GM19025 (cell line): ENCODE data around the gene OPHN1.
"Not testable (repeated sequence)": the region's sequence is repeated elsewhere in the genome, so short reads cannot be mapped to it uniquely, and the experiment has no call there.

ENCODE experiments used
- ATAC-seq: cut with Tn5 transposase; IDR thresholded peaks from one replicate; pipeline ENCODE4 v1.9.1; 2021; ENCODE audit warnings: mild to moderate bottlenecking, low read depth, moderate library complexity; ENCODE audit not compliant: unreplicated experiment

Gene OPHN1

DNA sequence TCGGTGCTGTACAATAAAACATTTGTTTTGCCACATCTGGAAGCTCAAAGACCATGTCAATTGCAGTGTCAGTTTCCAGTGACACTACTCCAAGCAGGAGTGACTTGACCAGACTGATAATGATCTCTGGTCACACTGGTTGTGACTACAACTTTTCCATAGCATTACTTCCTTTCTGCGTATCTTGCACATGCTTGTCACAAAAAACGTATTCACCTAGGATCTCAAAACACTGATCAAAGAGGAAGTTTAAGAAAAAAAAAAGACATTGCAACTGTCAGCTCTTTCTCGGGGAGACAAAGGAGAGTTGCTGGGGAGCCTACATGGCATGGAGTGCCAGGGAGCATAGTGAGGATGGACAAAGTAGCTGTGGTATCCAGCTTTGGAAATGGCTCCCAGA lies 60.6 kb downstream of the OPHN1 start:
- no peak for ATAC-seq

DNA sequence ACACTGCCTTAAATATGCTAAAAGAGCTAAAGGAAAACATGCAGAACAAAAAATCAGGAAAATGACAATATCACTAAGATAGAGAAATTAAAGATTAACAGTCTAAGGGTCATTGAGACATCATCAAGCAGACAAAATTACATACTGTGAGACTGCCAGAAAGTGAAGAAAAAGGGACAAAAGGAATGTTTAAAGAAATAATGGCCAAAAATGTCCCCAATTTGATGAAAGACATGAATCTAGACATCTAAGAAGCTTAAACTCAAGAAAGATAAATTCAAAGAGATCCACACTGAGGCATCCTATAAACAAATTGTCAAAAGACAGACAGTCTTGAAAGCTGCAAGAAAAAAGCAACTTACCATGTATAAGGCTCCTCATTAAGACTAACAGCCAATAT lies 63.7 kb downstream of the OPHN1 start:
- ATAC-seq, result no peak

DNA sequence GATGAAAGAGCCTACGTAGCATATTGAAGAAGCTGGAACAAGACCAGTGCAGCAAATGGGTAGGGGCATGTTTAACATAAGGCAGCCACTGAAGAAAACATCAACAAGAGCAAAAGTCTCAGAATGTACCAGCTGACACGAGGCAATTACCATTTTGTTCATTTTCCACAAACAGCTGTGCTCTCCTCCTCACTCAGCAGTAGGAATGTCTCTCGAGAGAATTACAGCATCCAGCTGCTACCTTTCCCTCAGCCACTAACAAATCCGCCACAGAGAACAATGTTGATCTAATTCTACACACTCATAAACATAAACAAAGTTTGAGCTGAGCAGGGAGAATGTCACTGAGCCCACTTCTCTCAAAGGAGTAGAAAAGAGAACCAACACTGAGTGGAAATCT lies 68.0 kb downstream of the OPHN1 start:
- ATAC-seq, result no peak

DNA sequence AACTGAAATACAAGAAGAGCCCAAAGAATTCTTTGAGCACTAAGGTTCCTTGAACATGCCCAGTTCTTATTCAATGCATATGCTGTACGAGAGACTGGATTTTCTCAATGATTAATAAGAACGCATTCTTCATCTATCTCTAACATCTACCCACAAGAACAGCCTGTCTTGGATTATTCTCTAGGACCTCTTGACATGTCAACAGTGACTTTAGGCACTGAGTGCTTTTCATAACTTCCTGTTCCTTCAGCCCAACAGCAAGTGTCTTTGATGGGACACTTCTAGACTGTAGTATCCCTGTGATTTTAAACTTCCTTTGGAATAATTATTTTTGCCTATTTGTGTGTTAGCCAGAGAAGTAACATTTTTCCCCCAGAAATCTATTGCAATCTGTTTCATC lies 69.3 kb downstream of the OPHN1 start:
- ATAC-seq, result no peak

DNA sequence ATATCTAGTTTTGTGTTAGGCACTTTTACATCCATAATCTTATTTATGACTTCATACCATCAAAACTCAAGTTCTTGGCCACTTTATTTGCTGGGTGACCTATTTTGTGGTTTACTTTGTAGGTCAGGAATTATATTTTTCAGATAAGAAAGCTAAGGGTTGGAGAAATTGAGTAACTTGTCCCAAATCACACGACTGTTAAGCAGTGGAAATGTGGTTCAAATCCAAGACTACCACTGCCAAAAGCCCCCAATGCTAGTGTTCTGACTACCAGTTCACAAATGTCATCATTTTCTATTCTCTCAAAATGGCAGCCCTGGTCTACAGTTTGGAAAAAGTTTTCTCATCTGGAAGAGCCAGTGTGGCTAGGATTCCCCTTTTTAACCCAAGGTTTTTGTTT lies 74.6 kb downstream of the OPHN1 start:
- ATAC-seq, result no peak

DNA sequence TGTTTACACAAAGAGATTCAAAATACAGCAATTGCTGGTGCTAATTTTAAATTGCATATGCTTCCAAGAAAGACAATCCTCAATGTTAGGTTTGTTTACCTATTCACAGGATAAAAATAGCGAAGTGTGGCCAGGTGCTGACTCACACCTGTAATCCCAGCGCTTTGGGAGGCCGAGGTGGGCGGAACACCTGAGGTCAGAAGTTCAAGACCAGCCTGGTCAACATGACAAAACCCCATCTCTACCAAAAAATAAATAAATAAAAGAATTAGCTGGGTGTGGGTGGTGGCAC lies 77.7 kb downstream of the OPHN1 start:
- ATAC-seq, result no peak

DNA sequence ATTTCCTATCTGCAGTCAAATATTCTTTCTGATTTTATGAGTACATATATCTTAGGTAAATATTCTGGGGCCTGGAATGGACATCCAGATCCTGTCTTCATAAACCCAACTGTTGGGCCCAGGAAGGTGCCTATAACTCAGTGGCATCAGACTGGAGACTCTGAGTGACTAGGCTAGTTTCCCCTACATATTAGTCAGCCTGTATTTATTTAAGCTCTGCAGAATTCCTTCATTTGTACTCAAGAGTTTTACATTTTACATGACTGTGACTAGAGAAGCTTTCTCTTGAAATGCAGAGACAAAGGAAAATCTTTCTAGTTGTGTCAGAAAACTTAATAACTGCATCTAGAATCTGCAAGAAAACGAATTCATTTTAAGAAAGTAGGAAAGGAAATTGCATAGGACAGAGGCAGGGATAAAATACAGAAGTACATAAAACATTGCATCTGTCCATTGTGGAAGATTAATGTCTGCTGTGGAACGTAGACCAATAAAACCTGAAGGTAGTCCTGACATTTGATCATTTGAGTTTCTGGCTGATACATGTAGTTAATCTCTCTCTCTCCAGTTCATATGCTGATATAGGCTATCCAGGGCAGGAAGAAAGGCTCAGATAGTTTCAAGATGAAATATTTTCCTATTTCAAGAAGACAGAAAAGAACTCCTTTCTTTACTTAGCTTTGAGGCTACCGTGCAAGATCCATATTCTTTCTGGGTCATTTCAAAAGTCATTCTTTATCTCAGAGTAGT lies 78.2 kb downstream of the OPHN1 start:
- ATAC-seq, result no peak

DNA sequence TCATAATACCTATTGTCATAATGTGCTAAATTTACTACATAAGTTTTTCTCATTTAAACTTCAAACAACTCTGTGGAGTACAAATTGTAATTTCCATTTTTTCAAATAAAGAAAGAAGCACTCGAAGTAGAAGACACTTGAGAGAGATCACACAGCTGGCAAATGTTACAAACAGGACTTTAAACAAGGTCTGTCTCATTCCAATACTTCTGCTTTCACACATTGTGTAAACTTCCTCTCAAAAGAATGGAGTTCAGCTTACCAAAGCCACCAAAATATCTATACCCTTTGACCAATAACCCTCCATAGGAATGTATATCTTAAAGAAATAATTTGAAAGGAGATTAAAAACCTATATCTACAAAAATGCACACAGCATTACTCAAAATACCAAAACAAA lies 88.3 kb downstream of the OPHN1 start:
- ATAC-seq, result no peak

DNA sequence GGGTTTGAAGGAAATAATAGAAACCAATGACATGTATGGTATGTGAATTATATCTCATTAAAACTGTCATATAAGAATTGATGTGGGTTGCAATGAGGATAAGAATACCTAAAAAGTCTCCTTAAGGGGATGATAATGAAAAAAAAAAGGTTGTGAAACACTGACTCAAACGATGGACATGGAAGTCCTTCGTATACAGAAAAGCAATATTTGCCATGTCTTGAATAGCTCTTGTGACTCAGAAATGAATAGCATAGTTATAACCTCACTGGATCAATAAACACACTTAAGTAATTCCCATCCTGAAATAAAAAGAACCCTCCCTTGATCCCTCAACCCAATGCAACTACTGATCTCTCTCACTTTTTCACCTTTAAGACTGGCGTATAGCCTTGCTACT lies 89.7 kb downstream of the OPHN1 start:
- no peak for ATAC-seq

DNA sequence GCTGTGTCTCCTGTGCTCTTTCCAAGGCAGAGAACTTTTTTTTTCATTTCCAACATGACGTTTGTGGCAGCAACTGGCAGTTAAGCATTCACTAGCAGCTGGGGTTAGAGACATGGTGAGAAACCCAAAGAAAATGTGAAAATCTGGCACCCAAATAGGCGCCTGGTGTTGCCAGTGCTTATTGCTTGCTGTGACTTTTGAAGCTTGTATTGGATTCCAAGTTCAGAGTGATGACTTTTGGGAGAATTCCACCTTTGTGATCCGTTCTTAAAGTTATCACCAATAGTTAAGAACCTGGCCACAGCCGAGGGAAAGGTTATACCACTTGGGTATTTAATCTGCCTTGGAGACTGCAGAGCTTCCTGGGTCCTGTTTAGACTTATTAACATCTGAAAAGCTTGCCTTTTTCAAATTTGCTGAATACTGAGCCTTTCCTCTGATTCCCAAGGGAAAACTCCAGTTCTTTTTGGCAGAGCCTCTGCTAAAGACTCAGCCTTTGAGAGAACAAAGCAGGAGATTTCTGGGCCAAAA lies 101.0 kb downstream of the OPHN1 start:
- no peak for ATAC-seq

DNA sequence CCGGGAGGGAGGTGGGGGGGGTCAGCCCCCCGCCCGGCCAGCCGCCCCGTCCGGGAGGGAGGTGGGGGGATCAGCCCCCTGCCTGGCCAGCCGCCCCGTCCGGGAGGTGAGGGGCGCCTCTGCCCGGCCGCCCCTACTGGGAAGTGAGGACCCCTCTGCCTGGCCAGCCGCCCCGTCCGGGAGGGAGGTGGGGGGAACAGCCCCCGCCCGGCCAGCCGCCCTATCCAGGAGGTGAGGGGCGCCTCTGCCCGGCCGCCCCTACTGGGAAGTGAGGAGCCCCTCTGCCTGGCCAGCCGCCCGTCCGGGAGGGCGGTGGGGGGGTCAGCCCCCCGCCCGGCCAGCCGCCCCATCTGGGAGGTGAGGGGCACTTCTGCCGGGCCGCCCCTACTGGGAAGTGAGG lies 106.5 kb downstream of the OPHN1 start:
- ATAC-seq, result not testable (repeated sequence)

DNA sequence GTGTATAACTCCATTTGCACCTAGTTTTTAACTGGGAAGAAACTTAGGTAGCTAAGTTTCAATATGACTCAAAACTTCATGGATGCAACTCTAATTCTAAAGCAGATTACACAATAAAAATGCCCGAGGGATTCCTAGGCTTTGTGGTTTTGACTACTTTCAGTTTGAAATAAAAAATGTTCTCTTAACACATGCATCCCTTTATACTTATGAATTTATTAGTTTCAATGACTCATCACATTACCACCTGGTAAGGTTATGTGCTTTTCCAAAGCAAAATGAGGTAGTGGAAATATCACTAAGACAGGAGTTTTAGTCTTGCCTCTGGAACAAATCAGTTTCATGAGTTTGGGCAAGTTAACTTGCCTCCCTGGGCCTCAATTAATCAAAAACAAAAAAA lies 125.5 kb downstream of the OPHN1 start:
- ATAC-seq, result no peak

DNA sequence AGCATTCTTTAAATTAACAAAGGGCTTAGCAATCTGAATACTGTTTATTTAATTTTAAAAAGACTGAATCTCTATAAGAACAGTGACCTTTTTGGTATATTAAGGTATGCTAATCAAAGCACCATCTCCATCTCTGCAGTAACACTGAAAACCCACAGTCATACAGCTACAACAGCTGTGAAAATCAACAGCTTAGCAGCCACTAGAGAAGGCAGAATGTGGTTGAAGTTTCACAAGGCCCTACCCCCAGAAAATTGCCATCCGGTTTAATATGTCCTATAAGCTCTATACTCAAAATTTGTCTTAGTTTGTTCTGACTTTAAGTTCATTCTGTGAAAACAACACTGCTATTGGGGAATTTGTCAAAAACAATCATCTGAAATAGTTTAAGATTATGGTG lies 128.7 kb downstream of the OPHN1 start:
- ATAC-seq, result no peak

DNA sequence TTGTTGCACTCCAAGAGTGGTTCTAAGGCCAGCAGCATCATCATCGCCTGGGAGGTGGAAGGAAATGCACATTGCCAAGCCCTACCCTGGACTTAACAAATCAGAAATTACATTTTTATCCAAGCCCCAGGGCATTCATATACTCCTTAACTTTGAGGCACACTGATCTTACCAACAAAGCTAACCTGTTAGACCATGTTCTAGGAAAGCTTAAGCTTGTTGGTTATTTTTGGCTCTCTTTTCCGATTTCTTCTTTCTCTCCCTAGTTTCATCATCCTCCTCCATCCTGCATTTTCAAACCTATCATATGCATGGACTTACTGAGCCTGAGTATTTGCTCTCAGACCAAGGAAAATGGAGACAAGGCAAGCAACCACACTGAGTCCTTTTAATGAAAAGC lies 133.4 kb downstream of the OPHN1 start:
- no peak for ATAC-seq

DNA sequence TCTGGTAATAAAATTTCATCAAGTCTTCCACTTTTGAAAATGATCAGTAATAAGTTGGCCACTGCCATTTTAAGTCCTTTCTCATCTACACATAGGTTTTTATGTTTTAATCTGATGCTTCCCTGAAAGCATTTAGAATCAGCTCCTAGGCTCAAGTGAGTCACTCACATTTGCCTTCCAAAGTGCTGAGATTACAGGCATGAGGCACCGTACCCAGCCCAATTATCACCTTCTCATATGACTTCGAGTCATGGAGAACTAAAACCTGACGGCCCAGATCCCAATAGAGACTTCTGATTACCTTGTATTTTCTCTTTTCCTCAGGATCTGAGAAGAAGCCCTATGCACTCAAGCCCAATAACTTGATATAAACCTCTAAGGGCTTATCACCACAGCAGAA lies 140.8 kb downstream of the OPHN1 start:
- ATAC-seq, result no peak

DNA sequence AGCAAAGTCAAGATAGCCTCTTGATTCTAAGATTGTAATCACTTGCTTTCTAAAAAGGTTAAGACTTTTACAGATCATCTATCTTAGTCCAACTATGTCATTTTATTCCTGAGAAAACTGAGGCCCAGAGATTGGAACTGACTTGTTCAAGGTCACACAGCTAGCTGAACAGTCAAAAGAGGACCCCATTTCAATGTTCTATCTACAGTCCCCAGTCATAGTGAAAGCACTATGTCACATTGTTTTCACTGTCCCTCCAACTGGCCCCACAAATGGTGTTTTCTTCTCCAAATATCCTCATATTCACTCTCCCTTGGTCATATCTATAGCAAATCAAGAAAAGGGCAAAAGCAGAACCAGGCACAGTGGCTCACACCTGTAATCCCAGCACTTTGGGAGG lies 145.2 kb downstream of the OPHN1 start:
- ATAC-seq, result no peak

DNA sequence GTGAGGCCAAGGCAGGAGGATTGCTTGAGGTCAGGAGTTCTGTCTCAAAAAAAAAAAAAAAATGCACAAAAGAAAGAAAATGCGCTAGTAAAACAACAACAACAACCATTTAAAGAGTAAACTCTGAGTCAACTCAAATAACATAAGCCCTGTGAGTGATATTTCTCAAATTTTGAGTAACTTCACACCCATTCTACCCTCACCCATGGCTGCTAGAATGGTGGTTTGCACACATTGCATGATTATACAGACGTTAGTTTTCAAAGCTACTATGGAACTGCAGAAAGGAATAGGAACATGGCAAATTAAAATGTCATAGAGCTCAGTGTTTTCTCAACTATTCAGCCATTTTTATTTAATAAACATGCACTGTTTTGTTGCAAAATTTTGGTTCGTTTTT lies 145.9 kb downstream of the OPHN1 start:
- ATAC-seq, result no peak

DNA sequence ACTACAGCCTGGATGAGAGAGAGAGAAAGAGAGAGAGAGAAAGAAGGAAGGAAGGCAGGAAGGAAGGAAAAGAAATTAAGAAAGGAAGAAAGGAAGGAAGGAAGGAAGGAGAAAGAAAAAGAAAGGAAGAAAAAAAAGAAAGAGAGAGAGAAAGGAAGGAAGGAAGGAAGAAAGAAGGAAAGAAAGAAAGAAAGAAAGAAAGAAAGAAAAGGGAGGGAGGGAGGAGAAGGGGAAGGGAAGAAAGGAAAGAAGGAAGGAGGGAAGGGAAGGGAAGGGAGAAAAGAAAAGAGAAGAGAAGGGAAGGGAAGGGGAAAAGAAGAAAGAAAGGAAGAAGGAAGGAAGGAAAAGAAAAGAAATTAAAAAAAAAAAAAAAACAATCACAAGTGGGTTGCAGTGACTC lies 146.3 kb downstream of the OPHN1 start:
- ATAC-seq, result no peak

DNA sequence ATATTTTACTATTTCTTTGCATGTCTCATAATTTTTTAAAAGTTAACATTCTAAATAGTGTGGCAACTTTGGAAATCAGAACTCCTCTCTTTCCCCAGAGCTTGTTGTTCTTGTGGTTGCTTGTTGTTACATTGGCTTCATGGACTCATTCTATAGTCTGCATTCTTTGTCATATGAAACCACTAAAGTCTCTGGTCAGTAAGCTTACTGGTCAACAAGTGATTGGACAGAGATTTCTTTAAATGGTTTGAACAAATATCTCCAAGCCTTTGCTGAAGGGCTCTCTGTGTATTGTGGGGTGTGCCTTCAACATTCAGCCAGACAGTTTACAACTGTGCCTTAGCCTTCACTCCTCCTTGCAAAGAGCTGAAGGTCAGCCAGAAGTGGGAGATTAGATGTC lies 147.2 kb downstream of the OPHN1 start:
- ATAC-seq, result no peak

DNA sequence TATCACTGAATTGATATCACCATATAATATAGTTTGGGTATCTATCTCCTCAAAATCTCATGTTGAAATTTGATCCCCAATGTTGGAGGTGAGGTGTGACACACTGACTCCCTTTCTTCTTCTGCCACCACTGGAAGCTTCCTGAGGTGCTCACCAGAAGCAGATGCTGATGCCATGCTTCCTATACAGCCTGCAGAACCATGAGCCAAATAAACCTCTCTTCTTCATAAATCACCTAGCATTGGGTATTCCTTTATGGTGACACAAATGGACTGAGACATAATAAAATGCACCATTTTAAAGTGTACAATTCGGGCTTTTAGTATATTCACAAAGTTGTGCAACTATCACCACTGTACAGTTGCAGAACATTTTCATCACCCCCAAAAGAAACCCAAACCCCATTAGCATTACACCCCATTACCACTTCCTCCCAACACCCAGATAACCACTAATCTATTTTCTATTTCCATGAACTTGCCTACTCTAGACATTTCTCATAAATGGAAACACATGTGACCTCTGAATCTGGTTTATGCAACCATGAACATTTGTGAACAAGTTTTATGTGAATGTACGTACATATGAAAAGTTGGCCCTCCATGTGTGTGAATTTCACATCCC lies 148.9 kb downstream of the OPHN1 start:
- ATAC-seq, result no peak

DNA sequence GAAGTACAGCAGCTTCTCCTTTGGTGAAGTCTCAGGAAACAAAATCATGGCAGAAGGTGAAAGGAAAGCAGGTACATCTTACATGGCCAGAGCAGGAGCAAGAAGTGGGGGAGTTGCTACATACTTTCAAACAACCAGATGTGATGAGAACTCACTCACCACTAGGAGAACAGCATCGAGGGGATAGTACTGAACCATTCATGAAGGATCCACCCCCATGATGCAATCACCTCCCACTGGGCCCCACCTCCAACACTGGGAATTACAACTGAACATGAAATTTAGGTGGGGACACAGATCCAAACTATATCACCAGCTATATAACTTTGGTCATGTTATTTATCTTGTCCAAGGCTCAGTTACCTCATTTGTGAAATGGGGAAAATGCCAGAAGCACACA lies 159.4 kb downstream of the OPHN1 start:
- ATAC-seq, result no peak

DNA sequence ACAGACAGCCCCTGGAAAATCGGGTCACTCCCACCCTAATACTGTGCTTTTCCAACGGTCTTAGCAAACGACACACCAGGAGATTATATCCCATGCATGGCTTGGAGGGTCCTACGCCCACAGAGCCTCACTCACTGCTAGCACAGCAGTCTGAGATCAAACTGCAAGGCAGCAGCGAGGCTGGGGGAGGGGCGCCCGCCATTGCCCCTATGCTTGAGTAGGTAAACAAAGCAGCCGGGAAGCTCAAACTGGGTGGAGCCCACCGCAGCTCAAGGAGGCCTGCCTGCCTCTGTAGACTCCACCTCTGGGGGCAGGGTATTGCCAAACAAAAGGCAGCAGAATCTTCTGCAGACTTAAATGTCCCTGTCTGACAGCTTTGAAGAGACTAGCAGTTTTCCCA lies 168.5 kb downstream of the OPHN1 start:
- ATAC-seq, result not testable (repeated sequence)
